Heart left ventricle (tissue), 16 donors: ENCODE results near the gene UBE2K. TPM values are rescaled to one million over a fixed set of nuclear protein-coding genes. Genes with fewer than 3 reads are reported as not detected.
"Not testable (repeated sequence)": the region's sequence is repeated elsewhere in the genome, so short reads cannot be mapped to it uniquely, and the experiment has no call there.

Experiments used
- ATAC-seq, 4 donors: fragments of 200-7000 bp; cut with Tn5 transposase; one replicate each; pipeline ENCODE4 v1.9.1; 2020 to 2022; ENCODE audit warnings: moderate library complexity in 4 of 4, mild to moderate bottlenecking in 3 of 4, moderate number of reproducible peaks in 1 of 4
- DNase-seq, 5 donors: peaks; one replicate each; pipeline ENCODE4 v3.0.0-alpha.2; 2020
- H3K27ac ChIP-seq, 12 donors: fragments of 200-600 bp; sonication (generic) in 4 of 12; one replicate each; pipeline versions ENCODE4 v1.5.0 to v1.8.0; 2016 to 2022; ENCODE audit warnings: mild to moderate bottlenecking in 2 of 12
- H3K27me3 ChIP-seq, 9 donors: fragments of 200-600 bp; sonication (generic) in 2 of 9; one replicate each; pipeline versions ENCODE4 v1.5.1 to v1.8.0; 2016 to 2022; ENCODE audit warnings: mild to moderate bottlenecking in 3 of 9
- H3K36me3 ChIP-seq, 9 donors: fragments of 200-600 bp; sonication (generic) in 2 of 9; one replicate each; pipeline versions ENCODE4 v1.5.0 to v1.8.0; 2018 to 2022; ENCODE audit warnings: mild to moderate bottlenecking in 2 of 9
- H3K4me1 ChIP-seq, 12 donors: fragments of 200-600 bp; sonication (generic) in 4 of 12; one replicate each; pipeline versions ENCODE4 v1.5.0 to v1.8.0; 2016 to 2022; ENCODE audit warnings: mild to moderate bottlenecking in 3 of 12
- H3K4me3 ChIP-seq, 12 donors: fragments of 200-600 bp; sonication (generic) in 4 of 12; one replicate each; pipeline versions ENCODE4 v1.5.0 to v1.8.0; 2017 to 2022; ENCODE audit warnings: mild to moderate bottlenecking in 9 of 12, moderate library complexity in 4 of 12
- H3K9me3 ChIP-seq, 12 donors: fragments of 200-600 bp; sonication (generic) in 4 of 12; one replicate each; pipeline versions ENCODE4 v1.5.0 to v1.8.0; 2016 to 2022; ENCODE audit warnings: mild to moderate bottlenecking in 1 of 12
- POLR2A ChIP-seq, 2 donors: fragments of 450-650 bp; IDR thresholded peaks; one replicate each; pipeline ENCODE4 v1.6.1; 2017; ENCODE audit warnings: antibody characterized with exemption in 2 of 2, mild to moderate bottlenecking in 2 of 2, moderate library complexity in 2 of 2
- WGBS, 4 donors: extraction: QIAGEN DNeasy Blood & Tissue Kit in 2 of 4; methylation state at CpG; one replicate each; pipeline versions ENCODE4 v1.1.5 to v1.1.7; 2013 to 2018; 5-methylcytosine and 5-hydroxymethylcytosine counted together
- intact Hi-C, 10 donors: fragments of 100-400 bp; cut with DNase I; formaldehyde crosslinking; loops; one replicate each; pipeline versions ENCODE4 v1.11.1 to v1.14.2; 2022
- polyA plus RNA-seq, 2 donors: library from polyadenylated mRNA; stranded (reverse); fragments of 200-250 nt; gene quantifications; one replicate each; pipeline ENCODE4 v1.2.3, GENCODE V29; 2013
- total RNA-seq, 9 donors: library from RNA; depleted of rRNA in 2 of 9; stranded (reverse); fragments of >200 nt in 2 of 9; fragmentation: NEBNext Ultra II Directional in 3 of 9; extraction: Animal tissue kit (Norgen Biotek cat#: 25700) in 3 of 9; gene quantifications; one replicate each; pipeline versions ENCODE4 v1.1.0 to v1.2.4, GENCODE V29; 2016 to 2023
- TF ChIP-seq, protein P1 (sequence below), 12 donors: fragments of 200-600 bp; sonication (generic) in 4 of 12; IDR thresholded peaks; one replicate each; pipeline versions ENCODE4 v1.5.0 to v1.8.0; 2018 to 2022; ENCODE audit warnings: antibody characterized with exemption in 12 of 12, mild to moderate bottlenecking in 5 of 12
- donor health status: ischemic (EF 13 %, LVEDD 7.1; RV severe dilation, severe dysfunction).
- donor health status: healthy with polysubstance abuse.
- donor health status: DM: no; HTN: yes; CAD: no.
- donor health status: DM: no; HTN: no; CAD: no.
- donor health status: ischemic (EF 25% LVEDD 6.9; RV normal size, moderate dysfunction).
- donor health status: ischemic (EF 25% LVEDD 5.7; RV mildly dilated, moderate dysfunction).
- donor health status: healthy.
- donor health status: DM: yes; HTN: yes; CAD: no.
- donor health status: ischemic (EF 35%, LVEDD 5.7; RV mildly dilated, moderate dysfunction).
- donor health status: nonischemic (EF 11% LVEDD 7.7; RV severe dilation, severe dysfunction).
- donor health status: DM: yes; HTN: yes; CAD: no.
- donor health status: PGD.
- donor health status: ischemic (EF 29% LVEDD 5.4; RV normal size, mild dysfunction).
- donor health status: nonischemic (EF 23%, LVEDD 6.1; RV moderate dilation, normal function).

UBE2K gene
- total and polyA plus RNA-seq, 11 donors: 17.9 to 66.9 (median 52.5) TPM

DNA sequence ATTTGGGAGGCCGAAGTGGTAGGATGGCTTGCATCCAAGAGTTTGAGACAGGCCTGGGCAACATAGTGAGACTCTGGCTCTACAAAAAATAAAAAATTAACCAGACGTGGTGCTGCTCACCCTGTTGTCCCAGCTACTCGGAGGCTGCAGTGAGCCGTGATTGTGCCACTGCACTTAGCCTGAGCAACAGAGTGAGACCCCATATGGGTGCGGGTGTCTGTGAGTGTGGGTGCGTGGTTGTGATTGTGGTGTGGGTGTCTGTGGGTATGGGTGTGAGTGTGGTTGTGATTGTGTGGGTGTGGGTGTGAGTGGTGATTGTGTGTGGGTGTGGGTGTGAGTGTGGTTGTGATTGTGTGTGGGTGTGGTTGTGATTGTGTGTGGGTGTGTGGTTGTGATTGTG is 114.6 kb downstream of the UBE2K start:
- TF ChIP-seq POLR2A (IDR thresholded peaks at IDR 0.05): no peak
- TF ChIP-seq, protein P1, sequence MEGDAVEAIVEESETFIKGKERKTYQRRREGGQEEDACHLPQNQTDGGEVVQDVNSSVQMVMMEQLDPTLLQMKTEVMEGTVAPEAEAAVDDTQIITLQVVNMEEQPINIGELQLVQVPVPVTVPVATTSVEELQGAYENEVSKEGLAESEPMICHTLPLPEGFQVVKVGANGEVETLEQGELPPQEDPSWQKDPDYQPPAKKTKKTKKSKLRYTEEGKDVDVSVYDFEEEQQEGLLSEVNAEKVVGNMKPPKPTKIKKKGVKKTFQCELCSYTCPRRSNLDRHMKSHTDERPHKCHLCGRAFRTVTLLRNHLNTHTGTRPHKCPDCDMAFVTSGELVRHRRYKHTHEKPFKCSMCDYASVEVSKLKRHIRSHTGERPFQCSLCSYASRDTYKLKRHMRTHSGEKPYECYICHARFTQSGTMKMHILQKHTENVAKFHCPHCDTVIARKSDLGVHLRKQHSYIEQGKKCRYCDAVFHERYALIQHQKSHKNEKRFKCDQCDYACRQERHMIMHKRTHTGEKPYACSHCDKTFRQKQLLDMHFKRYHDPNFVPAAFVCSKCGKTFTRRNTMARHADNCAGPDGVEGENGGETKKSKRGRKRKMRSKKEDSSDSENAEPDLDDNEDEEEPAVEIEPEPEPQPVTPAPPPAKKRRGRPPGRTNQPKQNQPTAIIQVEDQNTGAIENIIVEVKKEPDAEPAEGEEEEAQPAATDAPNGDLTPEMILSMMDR (IDR thresholded peaks at IDR 0.05): no peak
- Histone ChIP-seq H3K9me3 (no peaks in the 10 kb centered on the region), H3K27ac (no peak overlapping the region), H3K27me3 (no peaks in the 10 kb centered on the region), H3K4me3 (no peak overlapping the region), H3K4me1 (no peaks in the 10 kb centered on the region), H3K36me3 (no peaks in the 10 kb centered on the region)
- ATAC-seq (no peak), DNase-seq (no peak)
- intact Hi-C loops: no loop called here
- 72 to 79% (median 75%) methylated on average over 6 of the region's 6 CpGs for WGBS, 4 donors

DNA sequence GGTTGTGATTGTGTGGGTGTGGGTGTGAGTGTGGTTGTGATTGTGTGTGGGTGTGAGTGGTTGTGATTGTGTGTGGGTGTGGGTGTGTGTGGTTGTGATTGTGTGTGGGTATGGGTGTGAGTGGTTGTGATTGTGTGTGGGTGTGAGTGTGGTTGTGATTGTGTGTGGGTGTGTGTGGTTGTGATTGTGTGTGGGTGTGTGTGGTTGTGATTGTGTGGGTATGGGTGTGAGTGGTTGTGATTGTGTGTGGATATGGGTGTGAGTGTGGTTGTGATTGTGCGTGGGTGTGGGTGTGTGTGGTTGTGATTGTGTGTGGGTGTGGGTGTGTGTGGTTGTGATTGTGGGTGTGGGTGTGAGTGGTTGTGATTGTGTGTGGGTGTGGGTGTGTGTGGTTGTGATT is 115.1 kb downstream of the UBE2K start:
- H3K27me3 ChIP-seq, H3K4me3 ChIP-seq, H3K27ac ChIP-seq, H3K36me3 ChIP-seq, intact Hi-C loops, H3K9me3 ChIP-seq, ATAC-seq, DNase-seq, H3K4me1 ChIP-seq: not testable (repeated sequence)
- 0% methylated on average over 1 of the region's 1 CpG; no CpG with 5 or more reads in 2 of the 4 donors for WGBS, 4 donors

DNA sequence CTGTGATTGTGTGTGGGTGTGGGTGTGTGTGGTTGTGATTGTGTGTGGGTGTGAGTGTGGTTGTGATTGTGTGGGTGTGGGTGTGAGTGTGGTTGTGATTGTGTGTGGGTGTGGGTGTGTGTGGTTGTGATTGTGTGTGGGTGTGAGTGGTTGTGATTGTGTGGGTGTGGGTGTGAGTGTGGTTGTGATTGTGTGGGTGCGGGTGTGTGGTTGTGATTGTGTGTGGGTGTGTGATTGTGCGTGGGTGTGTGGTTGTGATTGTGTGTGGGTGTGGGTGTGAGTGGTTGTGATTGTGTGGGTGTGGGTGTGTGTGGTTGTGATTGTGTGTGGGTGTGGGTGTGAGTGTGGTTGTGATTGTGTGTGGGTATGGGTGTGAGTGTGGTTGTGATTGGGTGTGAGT is 115.8 kb downstream of the UBE2K start:
- H3K27me3 ChIP-seq, H3K9me3 ChIP-seq, ATAC-seq, intact Hi-C loops, H3K27ac ChIP-seq, H3K4me3 ChIP-seq, DNase-seq, H3K36me3 ChIP-seq, H3K4me1 ChIP-seq: not testable (repeated sequence)
- 12 to 60% (median 30%) methylated on average over 2 of the region's 2 CpGs for WGBS, 4 donors

DNA sequence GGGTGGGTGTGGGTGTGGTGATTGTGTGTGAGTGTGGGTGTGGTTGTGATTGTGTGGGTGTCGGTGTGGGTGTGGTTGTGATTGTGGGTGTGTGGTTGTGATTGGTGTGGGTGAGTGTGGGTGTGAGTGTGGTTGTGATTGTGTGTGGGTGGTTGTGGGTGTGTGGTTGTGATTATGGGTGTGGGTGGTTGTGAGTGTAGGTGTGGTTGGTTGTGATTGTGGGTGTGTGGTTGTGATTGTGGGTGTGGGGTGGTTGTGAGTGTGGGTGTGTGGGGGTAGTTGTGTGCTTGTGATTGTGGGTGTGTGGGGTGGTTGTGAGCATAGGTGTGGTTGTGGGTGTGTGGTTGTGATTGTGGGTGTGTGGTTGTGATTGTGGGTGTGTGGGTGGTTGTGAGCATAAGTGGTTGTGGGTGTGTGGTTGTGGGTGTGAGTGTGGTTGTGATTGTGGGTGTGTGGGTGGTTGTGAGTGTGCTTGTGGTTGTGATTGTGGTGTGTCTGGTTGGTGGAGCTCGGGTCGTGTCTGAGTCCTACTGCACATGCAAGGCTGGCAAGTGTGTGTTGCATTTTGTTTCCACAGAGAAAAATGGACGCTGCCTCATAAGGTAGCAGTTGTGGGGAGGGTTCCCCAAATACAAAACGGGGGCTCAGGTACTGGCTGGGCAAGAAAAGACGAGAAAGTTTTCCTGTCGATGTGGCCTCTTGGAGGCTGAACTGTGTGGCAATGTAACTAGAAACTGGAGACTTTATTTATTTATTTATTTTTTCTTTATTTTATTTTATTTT is 116.7 kb downstream of the UBE2K start:
- WGBS, 4 donors: 83 to 89% (median 86%) methylated on average over 7 of the region's 7 CpGs
- Histone ChIP-seq H3K4me1 (no peaks in the 10 kb centered on the region), H3K27me3 (no peaks in the 10 kb centered on the region), H3K36me3 (no peaks in the 10 kb centered on the region), H3K4me3 (no peak overlapping the region), H3K9me3 (no peaks in the 10 kb centered on the region), H3K27ac (no peak overlapping the region)
- DNase-seq (no peak), ATAC-seq (no peak)
- intact Hi-C loops: no loop called here
- TF ChIP-seq, protein P1 (IDR thresholded peaks at IDR 0.05): no peak
- TF ChIP-seq POLR2A (IDR thresholded peaks at IDR 0.05): no peak

DNA sequence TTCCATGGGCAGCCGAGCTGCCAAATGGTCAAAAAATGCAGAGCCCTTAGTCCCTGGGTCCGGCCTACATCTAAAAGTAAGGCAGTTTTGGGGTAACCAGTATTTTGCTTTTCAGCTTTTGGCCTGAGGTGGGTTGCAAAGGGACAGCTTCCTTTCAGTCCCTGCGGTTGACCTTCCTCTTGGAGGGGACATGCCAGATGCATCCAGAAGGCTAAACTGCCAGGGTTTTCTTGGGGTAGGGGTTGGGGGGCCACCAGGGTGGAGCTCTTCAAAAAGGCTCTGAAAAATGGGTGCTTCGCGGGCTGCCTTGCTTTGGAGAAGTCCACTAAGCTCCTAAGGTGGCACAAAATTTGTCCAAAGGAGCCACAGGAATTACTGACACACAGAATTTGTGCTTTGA is 120.7 kb downstream of the UBE2K start:
- H3K4me1 ChIP-seq: peaks cover 0 to 5% (median 0%) of the 10 kb centered on the region in 12 donors
- H3K27ac ChIP-seq: no peak overlapping the region
- H3K36me3 ChIP-seq: peaks cover 0 to 11% (median 0%) of the 10 kb centered on the region in 9 donors
- ATAC-seq (no peak), DNase-seq (no peak)
- TF ChIP-seq, protein P1 (IDR thresholded peaks at IDR 0.05): no peak
- no peak for TF ChIP-seq POLR2A (IDR thresholded peaks at IDR 0.05)
- WGBS, 4 donors: 84 to 95% (median 90%) methylated on average over 5 of the region's 5 CpGs
- intact Hi-C loops: no loop called here
- H3K9me3 ChIP-seq: no peaks in the 10 kb centered on the region
- H3K4me3 ChIP-seq: no peak overlapping the region
- no peaks in the 10 kb centered on the region for H3K27me3 ChIP-seq
